Spinal cord (tissue), 10 donors: ENCODE results near the gene RFC5. TPM values are rescaled to one million over a fixed set of nuclear protein-coding genes. Genes with fewer than 3 reads are reported as not detected.
A peak's percentile ranks its signal among the peaks of the same experiment; 100 is the strongest.

Source experiments
- DNase-seq, 6 donors: peaks; one replicate each; pipeline versions ENCODE4 v3.0.0 to v3.0.0-alpha.2; 2013 to 2015; ENCODE audit warnings: low spot score in 6 of 6, low read depth in 4 of 6
- H3K27ac ChIP-seq: one replicate; pipeline ENCODE4 v1.5.1; 2013; ENCODE audit warnings: low read depth, low read length, control low read depth
- H3K27me3 ChIP-seq: one replicate; pipeline ENCODE4 v1.6.1; 2013; ENCODE audit warnings: low read length; ENCODE audit not compliant: control insufficient read depth, insufficient read depth
- H3K36me3 ChIP-seq: one replicate; pipeline ENCODE4 v1.6.1; 2013; ENCODE audit warnings: low read length; ENCODE audit not compliant: control insufficient read depth, insufficient read depth
- H3K4me1 ChIP-seq: one replicate; pipeline ENCODE4 v1.6.1; 2013; ENCODE audit warnings: low read length; ENCODE audit not compliant: control insufficient read depth, insufficient read depth
- H3K4me3 ChIP-seq: one replicate; pipeline ENCODE4 v1.5.1; 2013; ENCODE audit warnings: low read depth, low read length, control low read depth
- H3K9me3 ChIP-seq: one replicate; pipeline ENCODE4 v1.6.1; 2013; ENCODE audit warnings: low read length; ENCODE audit not compliant: control insufficient read depth, insufficient read depth
- WGBS: methylation state at CpG from one replicate; pipeline ENCODE4 v1.1.5; 2013; ENCODE audit warnings: missing lambda C conversion rate; ENCODE audit not compliant: insufficient coverage; 5-methylcytosine and 5-hydroxymethylcytosine counted together
- polyA plus RNA-seq, 2 donors: library from polyadenylated mRNA; unstranded; fragments of 120-200 nt; gene quantifications; one replicate each; pipeline ENCODE4 v1.2.1, GENCODE V29; 2013; ENCODE audit not compliant: insufficient read length in 2 of 2
- total RNA-seq, 2 donors: library from RNA; depleted of rRNA in 1 of 2; stranded (reverse); fragments of 120-200 nt in 1 of 2; fragments of >200 nt in 1 of 2; gene quantifications; one replicate each; pipeline versions ENCODE4 v1.2.3 to v1.2.4, GENCODE V29; 2013 to 2014
- donor health status: healthy.

Gene RFC5
- total and polyA plus RNA-seq, 4 donors: 18.1 to 30.0 (median 25.2) TPM

- Histone ChIP-seq H3K4me3 (no peak overlapping the region), H3K9me3 (no peaks in the 10 kb centered on the region), H3K27me3 (no peaks in the 10 kb centered on the region), H3K27ac (no peak overlapping the region), H3K36me3 (peaks cover 60% of the 10 kb centered on the region), H3K4me1 (no peaks in the 10 kb centered on the region)
- WGBS: 80% methylated on average over 1 of the region's 2 CpGs
- no peak for DNase-seq
Observed at GRCh38 chr12:118044075-118044474, 27.6 kb downstream of the RFC5 start.

GRCh38 chr12:118044577-118044976 is 28.1 kb downstream of the RFC5 start:
- WGBS: 93% methylated on average over 3 of the region's 8 CpGs
- H3K36me3 ChIP-seq: peaks cover 61% of the 10 kb centered on the region

GRCh38 chr12:118046430-118046829 is 29.9 kb downstream of the RFC5 start:
- no peak overlapping the region for H3K4me3 ChIP-seq
- no peak overlapping the region for H3K27ac ChIP-seq
- H3K9me3 ChIP-seq: no peaks in the 10 kb centered on the region
- no peaks in the 10 kb centered on the region for H3K27me3 ChIP-seq
- DNase-seq: no peak
- no peaks in the 10 kb centered on the region for H3K4me1 ChIP-seq
- peaks cover 52% of the 10 kb centered on the region for H3K36me3 ChIP-seq
- WGBS: 95% methylated on average over 3 of the region's 4 CpGs

More at GRCh38 chr12:118044577-118044976, 28.1 kb downstream of the RFC5 start:
- H3K4me1 ChIP-seq: no peaks in the 10 kb centered on the region
- no peaks in the 10 kb centered on the region for H3K27me3 ChIP-seq
- no peaks in the 10 kb centered on the region for H3K9me3 ChIP-seq
- H3K4me3 ChIP-seq: no peak overlapping the region
- no peak for DNase-seq
- no peak overlapping the region for H3K27ac ChIP-seq

- WGBS: 95% methylated on average over 4 of the region's 12 CpGs
- Histone ChIP-seq H3K27ac (no peak overlapping the region), H3K36me3 (peaks cover 35% of the 10 kb centered on the region)
Observed at GRCh38 chr12:118050972-118051910, 34.7 kb downstream of the RFC5 start.

GRCh38 chr12:118052324-118053070 is 36.0 kb downstream of the RFC5 start:
- peak overlapping the region; percentile 61 for H3K27ac ChIP-seq
- DNase-seq: peak in 1 of 6 donors; percentile 75
- H3K36me3 ChIP-seq: peaks cover 28% of the 10 kb centered on the region
- no peaks in the 10 kb centered on the region for H3K9me3 ChIP-seq
- H3K4me3 ChIP-seq: no peak overlapping the region
- H3K27me3 ChIP-seq: no peaks in the 10 kb centered on the region
- no peaks in the 10 kb centered on the region for H3K4me1 ChIP-seq
- whole genome bisulfite sequencing: 68% methylated on average over 13 of the region's 14 CpGs

More at GRCh38 chr12:118050972-118051910, 34.7 kb downstream of the RFC5 start:
- Histone ChIP-seq H3K4me3 (no peak overlapping the region), H3K27me3 (no peaks in the 10 kb centered on the region), H3K9me3 (no peaks in the 10 kb centered on the region), H3K4me1 (no peaks in the 10 kb centered on the region)
- DNase-seq: no peak

- peaks cover 22% of the 10 kb centered on the region for H3K36me3 ChIP-seq
- H3K4me1 ChIP-seq: no peaks in the 10 kb centered on the region
- WGBS: 91% methylated on average over 7 of the region's 10 CpGs
- H3K27me3 ChIP-seq: no peaks in the 10 kb centered on the region
- no peak for DNase-seq
- H3K4me3 ChIP-seq: no peak overlapping the region
- no peaks in the 10 kb centered on the region for H3K9me3 ChIP-seq
- peak overlapping the region; percentile 61 for H3K27ac ChIP-seq
Observed at GRCh38 chr12:118053071-118053985, 36.8 kb downstream of the RFC5 start.

GRCh38 chr12:118055144-118055557 is 38.6 kb downstream of the RFC5 start:
- Histone ChIP-seq H3K4me1 (no peaks in the 10 kb centered on the region), H3K4me3 (no peak overlapping the region), H3K9me3 (no peaks in the 10 kb centered on the region), H3K27ac (no peak overlapping the region), H3K27me3 (no peaks in the 10 kb centered on the region), H3K36me3 (peaks cover 12% of the 10 kb centered on the region)
- 80% methylated on average over 1 of the region's 2 CpGs for WGBS
- DNase-seq: peak in 2 of 6 donors; percentile 22 to 50

GRCh38 chr12:118055865-118056773 is 39.6 kb downstream of the RFC5 start:
- H3K4me1 ChIP-seq: peaks cover 5% of the 10 kb centered on the region
- H3K4me3 ChIP-seq: no peak overlapping the region
- DNase-seq: no peak
- peaks cover 7% of the 10 kb centered on the region for H3K36me3 ChIP-seq
- H3K9me3 ChIP-seq: no peaks in the 10 kb centered on the region
- WGBS: 89% methylated on average over 10 of the region's 13 CpGs
- no peaks in the 10 kb centered on the region for H3K27me3 ChIP-seq
- H3K27ac ChIP-seq: no peak overlapping the region
